Measurements from ENCODE around the gene GPATCH1.

GRCh38 chr19:33090179-33090578 is 9.2 kb downstream of the GPATCH1 start:
- TF ChIP-seq EZH2 (IDR thresholded peaks at IDR 0.05): no peak
- no peak for TF ChIP-seq POLR2AphosphoS5 (IDR thresholded peaks at IDR 0.05; ENCODE audit: borderline replicate concordance, low read depth, low read length)
- no peak for TF ChIP-seq FOXP2 (optimal IDR thresholded peaks at IDR 0.05; ENCODE audit: control extremely low read depth, extremely low read length, insufficient read depth)
